ENCODE results near the gene PLA2G2C.
"Not testable (repeated sequence)": the region's sequence is repeated elsewhere in the genome, so short reads cannot be mapped to it uniquely, and the experiment has no call there.

DNA sequence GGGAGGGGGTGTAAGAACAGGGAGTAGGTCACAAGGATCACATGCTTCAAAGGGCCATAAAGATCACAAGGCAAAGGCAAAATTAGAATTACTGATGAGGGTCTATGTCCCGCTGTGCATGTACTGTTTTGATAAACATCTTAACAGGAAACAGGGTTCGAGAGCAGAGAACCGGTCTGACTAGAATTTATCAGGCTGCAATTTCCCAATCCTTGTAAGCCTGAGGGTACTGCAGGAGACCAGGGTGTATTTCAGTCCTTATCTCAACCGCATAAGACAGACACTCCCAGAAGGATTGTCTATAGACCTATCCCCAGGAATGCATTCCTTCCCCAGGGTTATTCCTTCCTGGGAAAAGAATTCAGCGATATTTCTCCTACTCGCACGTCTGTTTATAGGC lies 46.2 kb upstream of the PLA2G2C start:
- TF ChIP-seq EZH2 (IDR thresholded peaks at IDR 0.05; ENCODE audit: borderline replicate concordance, low read depth, low read length, severe bottlenecking); POLR2A (IDR thresholded peaks at IDR 0.05; ENCODE audit: low read depth, low read length); POLR2AphosphoS5 (IDR thresholded peaks at IDR 0.05; ENCODE audit: insufficient read depth, low read depth, low read length): not testable (repeated sequence)

All from endothelial cell of umbilical vein (primary cell).